ENCODE data around the gene SRCAP. TPM values are rescaled to one million over a fixed set of nuclear protein-coding genes. Genes with fewer than 3 reads are reported as not detected.

SRCAP gene
- polyA plus RNA-seq, 1 experiment: 3.1 TPM

- POLR2A ChIA-PET: no interaction called here
- no peaks in the 10 kb centered on the region for H3K27me3 ChIP-seq (ENCODE audit: control insufficient read depth, insufficient read depth, low read length)
- no peak overlapping the region for H3K4me3 ChIP-seq (ENCODE audit: low read depth, low read length)
- H3K27ac ChIP-seq (ENCODE audit: low read depth, low read length): no peak overlapping the region
- CTCF ChIA-PET: no interaction called here
- TF ChIP-seq, protein P1, sequence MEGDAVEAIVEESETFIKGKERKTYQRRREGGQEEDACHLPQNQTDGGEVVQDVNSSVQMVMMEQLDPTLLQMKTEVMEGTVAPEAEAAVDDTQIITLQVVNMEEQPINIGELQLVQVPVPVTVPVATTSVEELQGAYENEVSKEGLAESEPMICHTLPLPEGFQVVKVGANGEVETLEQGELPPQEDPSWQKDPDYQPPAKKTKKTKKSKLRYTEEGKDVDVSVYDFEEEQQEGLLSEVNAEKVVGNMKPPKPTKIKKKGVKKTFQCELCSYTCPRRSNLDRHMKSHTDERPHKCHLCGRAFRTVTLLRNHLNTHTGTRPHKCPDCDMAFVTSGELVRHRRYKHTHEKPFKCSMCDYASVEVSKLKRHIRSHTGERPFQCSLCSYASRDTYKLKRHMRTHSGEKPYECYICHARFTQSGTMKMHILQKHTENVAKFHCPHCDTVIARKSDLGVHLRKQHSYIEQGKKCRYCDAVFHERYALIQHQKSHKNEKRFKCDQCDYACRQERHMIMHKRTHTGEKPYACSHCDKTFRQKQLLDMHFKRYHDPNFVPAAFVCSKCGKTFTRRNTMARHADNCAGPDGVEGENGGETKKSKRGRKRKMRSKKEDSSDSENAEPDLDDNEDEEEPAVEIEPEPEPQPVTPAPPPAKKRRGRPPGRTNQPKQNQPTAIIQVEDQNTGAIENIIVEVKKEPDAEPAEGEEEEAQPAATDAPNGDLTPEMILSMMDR (IDR thresholded peaks at IDR 0.05; ENCODE audit: low read depth, low read length): no peak
- no peaks in the 10 kb centered on the region; the same call in 1 of the 2 replicates for H3K9me3 ChIP-seq (ENCODE audit: control insufficient read depth, insufficient read depth, low read length)
- DNase-seq (ENCODE audit: low read depth, low spot score): no peak
Observed at GRCh38 chr16:30766933-30767284, 67.9 kb downstream of the SRCAP start.

DNA sequence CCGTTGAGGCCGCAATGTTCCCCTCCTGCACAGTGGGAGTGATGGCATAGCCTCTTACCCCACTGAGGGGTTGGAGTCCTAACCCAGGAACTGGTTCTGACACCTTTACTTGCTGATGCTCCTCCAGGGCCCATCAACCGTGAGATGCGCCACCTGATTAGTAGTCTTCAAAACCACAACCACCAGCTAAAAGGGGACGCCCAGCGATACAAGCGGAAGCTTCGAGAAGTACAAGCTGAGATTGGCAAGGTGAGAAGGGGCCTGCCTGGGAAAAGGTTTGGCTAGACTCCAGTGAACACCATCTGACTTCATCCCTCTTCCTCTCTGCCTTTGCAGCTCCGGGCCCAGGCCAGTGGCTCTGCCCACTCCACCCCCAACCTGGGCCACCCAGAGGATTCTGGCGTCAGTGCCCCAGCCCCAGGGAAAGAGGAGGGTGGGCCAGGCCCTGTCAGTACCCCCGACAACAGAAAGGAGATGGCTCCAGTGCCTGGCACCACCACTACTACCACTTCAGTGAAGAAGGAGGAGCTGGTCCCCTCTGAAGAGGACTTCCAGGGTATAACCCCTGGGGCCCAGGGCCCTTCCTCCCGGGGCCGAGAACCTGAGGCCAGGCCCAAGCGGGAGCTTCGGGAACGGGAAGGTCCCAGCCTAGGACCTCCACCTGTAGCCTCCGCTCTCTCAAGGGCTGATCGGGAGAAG is 68.9 kb downstream of the SRCAP start:
- DNase-seq (ENCODE audit: low read depth, low spot score): no peak
- Histone ChIP-seq H3K4me3 (ENCODE audit: low read depth, low read length) (no peak overlapping the region), H3K27me3 (ENCODE audit: control insufficient read depth, insufficient read depth, low read length) (no peaks in the 10 kb centered on the region), H3K9me3 (ENCODE audit: control insufficient read depth, insufficient read depth, low read length) (no peaks in the 10 kb centered on the region; the same call in 1 of the 2 replicates), H3K27ac (ENCODE audit: low read depth, low read length) (no peak overlapping the region)
- TF ChIP-seq, protein P1 (IDR thresholded peaks at IDR 0.05; ENCODE audit: low read depth, low read length): no peak
- ChIA-PET POLR2A (no interaction called here), CTCF (no interaction called here)

- H3K9me3 ChIP-seq (ENCODE audit: control insufficient read depth, insufficient read depth, low read length): no peaks in the 10 kb centered on the region; the same call in 1 of the 2 replicates
- CTCF ChIA-PET: no interaction called here
- TF ChIP-seq, protein P1 (IDR thresholded peaks at IDR 0.05; ENCODE audit: low read depth, low read length): no peak
- POLR2A ChIA-PET: interaction anchor here (1.5 kb wide), 1 partner anchor 9 kb away, joined by 3 read pairs; no protein-coding TSS in a partner anchor
- no peaks in the 10 kb centered on the region for H3K27me3 ChIP-seq (ENCODE audit: control insufficient read depth, insufficient read depth, low read length)
- DNase-seq (ENCODE audit: low read depth, low spot score): no peak
- H3K27ac ChIP-seq (ENCODE audit: low read depth, low read length): no peak overlapping the region
- H3K4me3 ChIP-seq (ENCODE audit: low read depth, low read length): no peak overlapping the region
Observed at GRCh38 chr16:30768583-30769181, 69.7 kb downstream of the SRCAP start.

GRCh38 chr16:30769379-30770089 is 70.6 kb downstream of the SRCAP start:
- POLR2A ChIA-PET: interaction anchor here (0.6 to 1.5 kb wide), 3 partner anchors 8 to 18 kb away, joined by 3 to 5 read pairs (median 3); partner anchors contain the start of gene ZNF629

More at GRCh38 chr16:30769379-30770089, 70.6 kb downstream of the SRCAP start:
- TF ChIP-seq, protein P1 (IDR thresholded peaks at IDR 0.05; ENCODE audit: low read depth, low read length): no peak
- CTCF ChIA-PET: no interaction called here
- H3K27me3 ChIP-seq (ENCODE audit: control insufficient read depth, insufficient read depth, low read length): no peaks in the 10 kb centered on the region
- DNase-seq (ENCODE audit: low read depth, low spot score): no peak
- H3K4me3 ChIP-seq (ENCODE audit: low read depth, low read length): no peak overlapping the region
- H3K27ac ChIP-seq (ENCODE audit: low read depth, low read length): no peak overlapping the region
- no peaks in the 10 kb centered on the region; the same call in 1 of the 2 replicates for H3K9me3 ChIP-seq (ENCODE audit: control insufficient read depth, insufficient read depth, low read length)

Data from AG04450 (cell line).